ENCODE measurements around the gene COQ8B. TPM values are rescaled to one million over a fixed set of nuclear protein-coding genes. Genes with fewer than 3 reads are reported as not detected.

COQ8B gene
- total RNA-seq, 1 experiment from 2014 or later = 57.7 TPM

GRCh38 chr19:40726279-40726678 lies 9.6 kb upstream of the COQ8B start:
- H3K79me2 ChIP-seq (ENCODE audit: low read depth) = peaks cover 34% of the 10 kb centered on the region
- no peaks in the 10 kb centered on the region for H3K27me3 ChIP-seq (ENCODE audit: insufficient read depth, low read depth)
- intact Hi-C loops (cut with micrococcal nuclease; ENCODE audit: unreplicated experiment) = no loop called here
- no peak for DNase-seq
- H3K4me1 ChIP-seq (replicated peaks; ENCODE audit: insufficient read depth) = peaks cover 10% of the 10 kb centered on the region; the same call in 1 of the 2 replicates
- peaks cover 24% of the 10 kb centered on the region; the same call in 1 of the 2 replicates for H4K20me1 ChIP-seq (ENCODE audit: insufficient read depth)
- peaks cover 35% of the 10 kb centered on the region; the same call in 1 of the 2 replicates for H3K36me3 ChIP-seq (ENCODE audit: low read depth)
- BruUV-seq (replicated peaks) = no TSS peak
- no peak overlapping the region for H2AFZ ChIP-seq
- ChIA-PET POLR2A (ENCODE audit: unreplicated experiment) (interaction anchor here (0.7 kb wide), 1 partner anchor 10 kb away, joined by 9 read pairs; no protein-coding TSS in a partner anchor), CTCF (no interaction called here)
- no peak overlapping the region for H3K4me3 ChIP-seq
- 0 out of 2 replicates have a peak, but pooled peaks cover 7% of the 10 kb centered on the region for H3F3A ChIP-seq (ENCODE audit: insufficient read depth, low read depth)
- H3K4me2 ChIP-seq = no peak overlapping the region
- no peak for TF ChIP-seq CTCF (conservative IDR thresholded peaks at IDR 0.05)
- no peak for TF ChIP-seq EZH2 (IDR thresholded peaks at IDR 0.05; ENCODE audit: low read depth)
- no peaks in the 10 kb centered on the region for H3K9me2 ChIP-seq (ENCODE audit: insufficient read depth)
- H3K27ac ChIP-seq = no peak overlapping the region
- H3K9me3 ChIP-seq (ENCODE audit: insufficient read depth, low read depth) = no peaks in the 10 kb centered on the region

GRCh38 chr19:40724855-40725254 lies 8.2 kb upstream of the COQ8B start:
- POLR2A ChIA-PET (ENCODE audit: unreplicated experiment) = no interaction called here
- Histone ChIP-seq H3K9me2 (ENCODE audit: insufficient read depth) (no peaks in the 10 kb centered on the region), H2AFZ (no peak overlapping the region), H3K4me2 (no peak overlapping the region), H3K4me3 (no peak overlapping the region), H3K9me3 (ENCODE audit: insufficient read depth, low read depth) (no peaks in the 10 kb centered on the region), H3K27ac (no peak overlapping the region), H3K4me1 (replicated peaks; ENCODE audit: insufficient read depth) (peaks cover 21% of the 10 kb centered on the region), H4K20me1 (ENCODE audit: insufficient read depth) (peaks cover 28% of the 10 kb centered on the region), H3K27me3 (ENCODE audit: insufficient read depth, low read depth) (no peaks in the 10 kb centered on the region), H3K79me2 (ENCODE audit: low read depth) (peaks cover 49% of the 10 kb centered on the region), H3K36me3 (ENCODE audit: low read depth) (peaks cover 42% of the 10 kb centered on the region), H3F3A (ENCODE audit: insufficient read depth, low read depth) (0 out of 2 replicates have a peak, but pooled peaks cover 7% of the 10 kb centered on the region)
- DNase-seq = no peak
- intact Hi-C loops (cut with micrococcal nuclease; ENCODE audit: unreplicated experiment) = no loop called here
- CTCF ChIA-PET = no interaction called here
- BruUV-seq (replicated peaks) = no TSS peak
- TF ChIP-seq EZH2 (IDR thresholded peaks at IDR 0.05; ENCODE audit: low read depth) = no peak
- TF ChIP-seq CTCF (conservative IDR thresholded peaks at IDR 0.05) = no peak

GRCh38 chr19:40724315-40724714 lies 7.6 kb upstream of the COQ8B start:
- Histone ChIP-seq H3K9me2 (ENCODE audit: insufficient read depth) (no peaks in the 10 kb centered on the region), H4K20me1 (ENCODE audit: insufficient read depth) (peaks cover 29% of the 10 kb centered on the region), H3K36me3 (ENCODE audit: low read depth) (peaks cover 37% of the 10 kb centered on the region), H3K4me1 (replicated peaks; ENCODE audit: insufficient read depth) (peaks cover 26% of the 10 kb centered on the region), H3K27ac (no peak overlapping the region), H3K4me3 (no peak overlapping the region), H3F3A (ENCODE audit: insufficient read depth, low read depth) (0 out of 2 replicates have a peak, but pooled peaks cover 9% of the 10 kb centered on the region), H3K9me3 (ENCODE audit: insufficient read depth, low read depth) (no peaks in the 10 kb centered on the region), H2AFZ (no peak overlapping the region), H3K27me3 (ENCODE audit: insufficient read depth, low read depth) (no peaks in the 10 kb centered on the region), H3K4me2 (no peak overlapping the region), H3K79me2 (ENCODE audit: low read depth) (peaks cover 54% of the 10 kb centered on the region)
- intact Hi-C loops (cut with micrococcal nuclease; ENCODE audit: unreplicated experiment) = no loop called here
- no TSS peak for BruUV-seq (replicated peaks)
- CTCF ChIA-PET = no interaction called here
- POLR2A ChIA-PET (ENCODE audit: unreplicated experiment) = interaction anchor here (0.6 kb wide), 1 partner anchor 104 kb away, joined by 5 read pairs; no protein-coding TSS in a partner anchor
- DNase-seq = no peak
- no peak for TF ChIP-seq EZH2 (IDR thresholded peaks at IDR 0.05; ENCODE audit: low read depth)
- TF ChIP-seq CTCF (conservative IDR thresholded peaks at IDR 0.05) = no peak
